Lung (tissue), 12 donors: ENCODE results near the gene LOXL4. TPM values are rescaled to one million over a fixed set of nuclear protein-coding genes. Genes with fewer than 3 reads are reported as not detected.
A peak's percentile ranks its signal among the peaks of the same experiment; 100 is the strongest.

Source experiments
- ATAC-seq: fragments of 200-7000 bp; cut with Tn5 transposase; one replicate; pipeline ENCODE4 v1.9.1; 2020; ENCODE audit warnings: moderate number of reproducible peaks; ENCODE audit not compliant: insufficient read depth, low FRiP score
- DNase-seq, 3 donors: peaks; one replicate each; pipeline ENCODE4 v3.0.0-alpha.2; 2013 to 2017
- H3K27ac ChIP-seq, 2 donors: one replicate each; pipeline ENCODE4 v1.5.1; 2013; ENCODE audit warnings: mild to moderate bottlenecking in 2 of 2, moderate library complexity in 2 of 2, control low read depth in 1 of 2, inconsistent platforms in 1 of 2, low read depth in 1 of 2, low read length in 1 of 2
- H3K27me3 ChIP-seq, 3 donors: one replicate each; pipeline ENCODE4 v1.5.1; 2013; ENCODE audit warnings: low read length in 2 of 3; ENCODE audit not compliant: control insufficient read depth in 3 of 3, insufficient read depth in 3 of 3
- H3K36me3 ChIP-seq, 4 donors: one replicate each; pipeline ENCODE4 v1.5.1; 2013; ENCODE audit warnings: low read length in 4 of 4, mild to moderate bottlenecking in 1 of 4, moderate library complexity in 1 of 4; ENCODE audit not compliant: control insufficient read depth in 4 of 4, insufficient read depth in 4 of 4
- H3K4me1 ChIP-seq, 5 donors: one replicate each; pipeline ENCODE4 v1.5.1; 2013; ENCODE audit warnings: low read length in 5 of 5, mild to moderate bottlenecking in 2 of 5, moderate library complexity in 1 of 5; ENCODE audit not compliant: control insufficient read depth in 5 of 5, insufficient read depth in 5 of 5
- H3K4me3 ChIP-seq: one replicate; pipeline ENCODE4 v1.5.1; 2013; ENCODE audit warnings: mild to moderate bottlenecking, control low read depth, moderate library complexity
- H3K9ac ChIP-seq, 2 donors: one replicate each; pipeline ENCODE4 v1.5.1; 2013; ENCODE audit warnings: low read length in 2 of 2, control low read depth in 1 of 2; ENCODE audit not compliant: insufficient read depth in 1 of 2
- H3K9me3 ChIP-seq, 4 donors: one replicate each; pipeline ENCODE4 v1.5.1; 2013; ENCODE audit warnings: low read length in 3 of 4, mild to moderate bottlenecking in 1 of 4, moderate library complexity in 1 of 4; ENCODE audit not compliant: control insufficient read depth in 4 of 4, insufficient read depth in 3 of 4
- WGBS, 2 donors: extraction: QIAGEN DNeasy Blood & Tissue Kit; methylation state at CpG; one replicate each; pipeline ENCODE4 v1.1.7; 2013; 5-methylcytosine and 5-hydroxymethylcytosine counted together
- polyA plus RNA-seq, 2 donors: library from polyadenylated mRNA; stranded (reverse); fragments of 200-250 nt; gene quantifications; one replicate each; pipeline ENCODE4 v1.2.1, GENCODE V29; 2013
- total RNA-seq, 2 donors: library from RNA; depleted of rRNA in 1 of 2; stranded (reverse); fragments of >200 nt in 1 of 2; gene quantifications; one replicate each; pipeline ENCODE4 v1.2.1, GENCODE V29; 2014 to 2021
- TF ChIP-seq, protein P1 (sequence below): IDR thresholded peaks from 2 replicates; pipeline ENCODE4 v1.5.1; 2012; ENCODE audit warnings: mild to moderate bottlenecking; ENCODE audit errors: control extremely low read depth, extremely low read depth
- donor health status: control.
- donor health status: control.
- donor health status: Bipolar disorder and iron deficiency.
- donor health status: healthy.
- donor health status: DM: yes; HTN: yes; CAD: no.

Gene LOXL4
- total and polyA plus RNA-seq, 4 donors: 1.6 to 3.3 (median 2.6) TPM

DNA sequence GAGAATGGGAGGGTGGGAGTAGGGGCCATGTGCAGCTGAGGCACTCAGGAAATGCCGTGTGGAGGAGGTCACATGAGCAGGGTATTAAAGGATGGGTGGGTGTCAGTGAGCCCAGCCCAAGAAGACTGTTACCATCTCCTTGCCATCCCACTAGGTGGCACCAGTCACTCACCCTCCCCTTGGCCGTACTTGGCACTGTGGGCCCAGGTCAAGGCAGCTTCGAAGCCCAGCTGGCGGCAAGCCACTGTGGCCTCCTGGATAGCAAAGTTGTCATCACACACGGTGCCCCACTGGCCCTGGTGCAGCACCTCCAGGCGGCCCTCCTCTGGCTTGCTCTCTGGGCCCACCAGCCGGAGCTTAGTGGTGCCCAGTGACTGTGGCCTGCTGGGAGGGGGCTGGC lies 5.4 kb downstream of the LOXL4 start:
- ATAC-seq: no peak

GRCh38 chr10:98261436-98262277 lies 6.3 kb downstream of the LOXL4 start:
- Histone ChIP-seq H3K9ac (no peak overlapping the region), H3K9me3 (no peaks in the 10 kb centered on the region), H3K27me3 (no peaks in the 10 kb centered on the region), H3K4me3 (no peak overlapping the region), H3K36me3 (peaks cover 0 to 3% (median 0%) of the 10 kb centered on the region in 4 donors), H3K4me1 (peaks cover 0 to 5% (median 0%) of the 10 kb centered on the region in 5 donors), H3K27ac (no peak overlapping the region)
- DNase-seq (no peak), ATAC-seq (no peak)
- TF ChIP-seq, protein P1, sequence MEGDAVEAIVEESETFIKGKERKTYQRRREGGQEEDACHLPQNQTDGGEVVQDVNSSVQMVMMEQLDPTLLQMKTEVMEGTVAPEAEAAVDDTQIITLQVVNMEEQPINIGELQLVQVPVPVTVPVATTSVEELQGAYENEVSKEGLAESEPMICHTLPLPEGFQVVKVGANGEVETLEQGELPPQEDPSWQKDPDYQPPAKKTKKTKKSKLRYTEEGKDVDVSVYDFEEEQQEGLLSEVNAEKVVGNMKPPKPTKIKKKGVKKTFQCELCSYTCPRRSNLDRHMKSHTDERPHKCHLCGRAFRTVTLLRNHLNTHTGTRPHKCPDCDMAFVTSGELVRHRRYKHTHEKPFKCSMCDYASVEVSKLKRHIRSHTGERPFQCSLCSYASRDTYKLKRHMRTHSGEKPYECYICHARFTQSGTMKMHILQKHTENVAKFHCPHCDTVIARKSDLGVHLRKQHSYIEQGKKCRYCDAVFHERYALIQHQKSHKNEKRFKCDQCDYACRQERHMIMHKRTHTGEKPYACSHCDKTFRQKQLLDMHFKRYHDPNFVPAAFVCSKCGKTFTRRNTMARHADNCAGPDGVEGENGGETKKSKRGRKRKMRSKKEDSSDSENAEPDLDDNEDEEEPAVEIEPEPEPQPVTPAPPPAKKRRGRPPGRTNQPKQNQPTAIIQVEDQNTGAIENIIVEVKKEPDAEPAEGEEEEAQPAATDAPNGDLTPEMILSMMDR: no peak
- whole genome bisulfite sequencing, 2 donors: 85 to 92% methylated on average over 15 of the region's 15 CpGs

More for the DNA sequence above, 5.4 kb downstream of the LOXL4 start:
- no peaks in the 10 kb centered on the region for H3K9me3 ChIP-seq
- H3K4me3 ChIP-seq: no peak overlapping the region
- TF ChIP-seq, protein P1: peak; percentile 3
- H3K36me3 ChIP-seq: no peaks in the 10 kb centered on the region
- DNase-seq: no peak
- H3K4me1 ChIP-seq: peaks cover 0 to 5% (median 0%) of the 10 kb centered on the region in 5 donors
- 65 to 67% methylated on average over 7 of the region's 7 CpGs for WGBS, 2 donors
- H3K9ac ChIP-seq: no peak overlapping the region
- no peaks in the 10 kb centered on the region for H3K27me3 ChIP-seq
- H3K27ac ChIP-seq: no peak overlapping the region

GRCh38 chr10:98260752-98261151 lies 7.2 kb downstream of the LOXL4 start:
- Histone ChIP-seq H3K9ac (no peak overlapping the region), H3K36me3 (peaks cover 0 to 8% (median 0%) of the 10 kb centered on the region in 4 donors), H3K4me3 (no peak overlapping the region), H3K4me1 (peaks cover 0 to under 1% (median 0%) of the 10 kb centered on the region in 5 donors), H3K27ac (no peak overlapping the region), H3K9me3 (no peaks in the 10 kb centered on the region), H3K27me3 (no peaks in the 10 kb centered on the region)
- 85 to 92% methylated on average over 14 of the region's 14 CpGs for WGBS, 2 donors
- TF ChIP-seq, protein P1: no peak
- DNase-seq (no peak), ATAC-seq (no peak)
